GM19351 (cell line): Measurements from ENCODE around the gene SHISAL2B.
"Not testable (repeated sequence)": the region's sequence is repeated elsewhere in the genome, so short reads cannot be mapped to it uniquely, and the experiment has no call there.

Source experiments
- ATAC-seq: cut with Tn5 transposase; IDR thresholded peaks from one replicate; pipeline ENCODE4 v1.9.1; 2021; ENCODE audit warnings: mild to moderate bottlenecking, moderate library complexity; ENCODE audit not compliant: unreplicated experiment

SHISAL2B gene

DNA sequence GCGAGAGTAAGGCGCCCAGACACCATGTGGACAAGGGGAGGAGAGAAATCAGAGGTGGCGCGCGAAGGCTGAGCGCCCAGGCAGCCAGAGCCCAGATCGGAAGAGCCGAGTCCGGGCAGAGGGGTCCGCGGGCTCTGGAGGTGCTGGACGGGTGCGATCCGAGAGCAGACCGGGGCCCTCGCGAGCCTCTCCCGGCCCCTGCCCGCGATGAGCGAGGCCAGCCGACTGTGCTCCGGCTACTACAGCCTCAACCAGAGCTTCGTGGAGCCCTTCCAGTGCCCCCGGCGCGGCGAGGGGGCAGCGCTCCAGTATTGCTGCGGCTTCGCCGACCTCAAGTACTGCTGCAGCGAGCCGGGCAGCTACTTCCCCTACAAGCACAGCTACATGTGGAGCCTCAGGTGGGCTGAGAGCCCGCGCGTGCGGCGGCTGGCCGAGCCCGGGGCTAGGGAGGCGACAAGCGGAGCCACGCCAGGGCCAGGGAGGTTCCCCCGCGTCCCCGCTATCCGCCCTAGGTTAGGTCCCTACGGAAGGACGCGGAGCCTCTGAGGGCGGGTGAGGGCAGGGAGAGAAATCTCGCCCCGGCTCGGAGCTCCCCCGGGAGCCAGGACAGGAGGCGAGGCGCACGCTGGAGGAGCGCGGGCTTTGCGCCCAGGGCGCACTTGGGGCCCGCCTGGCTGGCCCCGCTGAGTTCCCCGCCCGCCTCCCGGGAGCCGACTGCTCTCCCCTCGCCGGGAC lies at the start of gene SHISAL2B:
TSS of gene SHISAL2B (plus strand) at position 87 of the 735 bp plus-strand sequence. CDS start at position 208, 121 bp downstream.
- no peak for ATAC-seq

- no peak for ATAC-seq
Measured at GRCh38 chr5:64644831-64645230, 45.5 kb upstream of the SHISAL2B start.

DNA sequence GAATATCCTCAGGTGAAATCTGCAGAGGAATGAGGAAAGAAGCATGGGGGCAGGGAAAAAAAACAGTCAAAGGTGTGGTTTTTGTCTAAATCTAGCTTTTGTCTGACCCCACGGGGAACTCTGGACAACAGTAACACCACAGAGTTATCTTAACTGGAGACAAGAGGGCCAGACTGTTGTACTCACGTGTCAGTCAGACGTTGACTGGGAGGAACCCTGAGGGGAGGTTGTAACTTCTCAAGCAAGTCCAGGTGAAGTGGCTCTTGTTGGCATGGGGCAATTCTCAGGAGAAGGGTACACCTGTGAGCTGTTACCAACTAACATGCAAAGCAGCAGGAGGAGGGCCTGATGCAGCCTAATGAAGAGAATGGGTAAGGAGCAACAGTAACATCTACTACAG lies 44.1 kb upstream of the SHISAL2B start:
- ATAC-seq, result no peak

DNA sequence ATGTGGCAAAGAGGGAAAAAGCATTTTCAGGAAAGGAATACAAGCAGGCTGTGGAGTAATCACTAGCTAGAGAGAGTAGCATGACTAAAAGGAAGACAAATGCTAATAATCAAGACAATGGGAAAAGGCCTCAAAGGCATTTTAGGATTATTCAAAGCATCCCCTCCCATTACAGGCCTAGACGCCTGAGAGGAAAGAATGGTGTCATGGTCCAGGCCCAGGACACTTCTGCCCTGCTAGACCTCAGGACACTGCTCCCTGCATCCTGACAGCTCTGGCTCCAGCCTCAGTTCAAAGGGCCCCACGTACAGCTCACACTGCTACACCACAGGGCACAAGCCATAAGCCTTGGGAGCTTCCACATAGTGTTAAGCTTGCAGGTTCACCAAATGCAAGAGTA lies 40.8 kb upstream of the SHISAL2B start:
- ATAC-seq, result no peak

DNA sequence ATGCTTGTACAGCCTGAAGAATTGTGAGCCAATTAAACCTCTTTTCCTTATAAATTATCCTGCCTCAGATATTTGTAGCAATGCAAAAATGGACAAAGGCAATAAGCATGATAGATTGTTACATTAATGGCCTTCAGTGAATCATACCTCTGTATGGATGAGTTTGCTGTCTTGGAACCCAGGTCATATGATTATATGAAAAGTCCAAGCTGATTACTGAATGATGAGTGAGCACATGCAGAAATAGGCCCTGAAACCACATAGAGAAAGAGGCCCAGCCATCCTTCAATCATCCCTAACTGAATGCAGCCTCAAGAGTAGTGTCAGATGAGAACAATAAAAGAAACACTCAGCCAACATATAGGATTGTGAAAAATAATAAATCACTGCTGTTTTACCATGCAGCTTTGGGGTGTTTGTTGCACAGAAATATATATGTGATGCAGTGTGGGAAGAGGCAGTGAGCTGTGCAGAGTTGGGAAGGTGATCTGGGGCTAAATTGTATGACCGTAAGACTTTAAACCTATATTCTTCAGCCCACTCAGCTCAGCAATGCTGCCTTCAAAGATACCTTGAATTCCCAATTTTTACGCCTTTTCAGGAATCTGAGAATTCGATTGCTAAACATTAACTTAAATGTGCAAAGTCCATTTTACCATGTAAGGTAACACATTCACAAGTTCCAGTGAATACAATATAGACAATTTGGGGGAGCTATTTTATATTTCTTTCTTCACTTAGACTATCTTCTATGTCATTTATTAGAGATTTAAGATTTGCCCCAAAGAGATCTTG lies 36.3 kb upstream of the SHISAL2B start:
- ATAC-seq, result no peak

GRCh38 chr5:64654561-64654938 lies 35.8 kb upstream of the SHISAL2B start:
- no peak for ATAC-seq

DNA sequence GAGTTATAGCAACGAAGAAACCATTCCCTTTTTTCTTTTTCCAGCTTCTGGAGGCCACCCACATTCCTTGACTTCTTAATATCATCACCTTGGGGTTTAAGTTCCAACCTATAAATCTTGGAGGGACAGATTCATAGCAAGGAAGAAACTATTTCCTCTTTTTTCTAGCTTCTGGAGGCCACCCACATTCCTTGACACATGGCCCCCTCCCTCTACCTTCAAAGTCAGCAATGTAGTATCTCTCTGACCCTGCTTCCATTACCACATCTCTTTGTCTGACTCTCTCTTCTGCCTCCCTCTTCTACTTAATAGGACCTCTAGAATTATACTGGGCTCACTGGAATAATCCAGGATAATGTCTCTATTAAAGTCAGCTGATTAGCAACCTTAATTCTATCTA lies 34.7 kb upstream of the SHISAL2B start:
- ATAC-seq, result no peak

- no peak for ATAC-seq
Measured at GRCh38 chr5:64659289-64659688, 31.0 kb upstream of the SHISAL2B start.

DNA sequence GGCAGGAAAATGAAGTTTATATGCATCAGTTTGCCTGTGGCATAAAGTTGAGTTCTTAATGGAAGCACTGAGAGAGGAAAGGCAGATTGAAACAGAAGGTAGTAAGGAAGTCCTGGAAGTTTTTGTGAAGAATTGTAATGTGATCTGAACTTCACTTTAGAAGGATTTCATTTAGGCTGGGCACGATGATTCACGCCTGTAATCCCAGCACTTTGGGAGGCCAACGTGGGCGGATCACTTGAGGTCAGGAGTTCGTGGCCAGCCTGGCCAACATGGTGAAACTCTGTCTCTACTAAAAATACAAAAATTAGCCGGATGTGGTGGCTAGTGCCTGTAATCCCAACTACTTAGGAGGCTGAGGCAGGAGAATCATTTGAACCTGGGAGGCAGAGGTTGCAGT lies 27.1 kb upstream of the SHISAL2B start:
- ATAC-seq, result not testable (repeated sequence)

GRCh38 chr5:64665243-64665642 lies 25.1 kb upstream of the SHISAL2B start:
- ATAC-seq, result no peak

GRCh38 chr5:64666078-64666477 lies 24.2 kb upstream of the SHISAL2B start:
- ATAC-seq, result no peak

DNA sequence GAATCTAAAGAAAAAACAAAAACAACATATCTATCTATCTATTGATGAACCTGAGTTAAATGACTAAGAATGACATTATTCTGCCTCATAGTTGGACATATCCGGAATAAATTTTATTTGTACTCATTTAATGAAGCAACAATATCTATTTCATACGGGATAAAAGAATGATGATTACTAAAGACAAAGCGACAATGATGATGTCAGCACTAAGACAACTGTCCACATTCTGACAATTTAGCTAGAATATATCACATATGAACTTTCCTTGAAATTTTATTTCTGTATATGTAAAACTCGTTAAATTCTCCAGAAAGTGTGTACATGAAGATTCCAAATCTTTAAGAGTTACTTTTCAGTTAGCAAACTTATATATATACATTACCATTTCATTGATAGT lies 23.2 kb upstream of the SHISAL2B start:
- ATAC-seq, result no peak

- ATAC-seq, result no peak
Measured at GRCh38 chr5:64670277-64670676, 20.0 kb upstream of the SHISAL2B start.

DNA sequence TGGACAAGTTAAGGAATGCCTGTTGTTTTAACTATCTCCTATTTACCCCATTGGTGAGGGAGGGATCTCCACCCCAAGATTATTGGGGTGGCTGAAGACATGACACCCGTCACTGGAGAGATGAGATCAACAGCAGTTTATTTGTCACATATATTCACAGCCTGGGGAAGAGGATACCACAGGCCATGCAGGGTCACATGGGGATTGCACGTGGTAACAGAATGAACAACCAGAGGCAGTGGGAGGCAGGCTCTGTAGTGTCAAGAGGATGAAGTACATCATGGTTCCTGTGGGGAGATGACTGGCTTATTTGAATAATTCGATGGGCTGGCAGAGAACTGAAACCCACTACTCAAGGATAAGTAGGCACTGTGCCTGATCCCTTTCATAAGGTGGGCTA lies 18.6 kb upstream of the SHISAL2B start:
- ATAC-seq, result no peak

GRCh38 chr5:64678374-64678773 lies 11.9 kb upstream of the SHISAL2B start:
- no peak for ATAC-seq

DNA sequence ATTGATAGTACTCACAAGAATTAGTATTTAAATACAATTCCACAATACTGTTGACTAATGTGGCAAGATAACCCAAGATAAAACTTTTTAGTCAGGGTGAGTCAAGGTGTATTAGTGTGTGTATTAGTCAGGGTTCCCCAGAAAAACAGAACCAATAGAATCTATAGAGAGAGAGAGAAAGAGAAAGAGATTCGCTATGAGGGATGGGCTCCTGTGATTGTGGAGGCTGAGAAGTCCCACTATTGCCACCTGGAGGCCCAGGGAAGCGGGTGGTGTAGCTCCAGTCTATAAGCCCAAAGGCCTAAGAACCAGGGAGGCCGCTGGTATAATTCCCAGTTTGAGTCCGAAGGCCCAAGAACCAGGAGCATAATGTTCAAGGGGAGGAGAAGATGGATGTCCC lies 10.0 kb upstream of the SHISAL2B start:
- ATAC-seq, result no peak

GRCh38 chr5:64682608-64683007 lies 7.7 kb upstream of the SHISAL2B start:
- no peak for ATAC-seq

DNA sequence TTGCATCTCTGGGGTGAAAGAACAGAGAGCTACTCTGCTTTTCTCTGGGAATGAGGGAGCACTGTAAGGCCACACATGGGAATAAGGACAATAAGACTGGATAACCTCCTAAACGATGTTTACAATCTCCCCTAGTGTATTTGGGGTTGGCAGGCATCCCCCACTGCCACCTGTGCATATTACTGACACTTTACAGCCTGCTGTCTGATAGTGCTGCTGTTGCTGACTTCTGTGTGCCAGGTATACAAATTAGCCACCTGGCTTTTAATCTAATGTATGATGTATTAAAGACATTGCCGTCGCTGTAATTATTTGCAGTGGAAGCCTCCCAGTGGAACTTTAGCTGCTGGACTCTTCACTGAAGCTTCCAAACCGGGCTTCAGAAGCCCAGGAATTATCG lies 4.4 kb upstream of the SHISAL2B start:
- ATAC-seq, result no peak

DNA sequence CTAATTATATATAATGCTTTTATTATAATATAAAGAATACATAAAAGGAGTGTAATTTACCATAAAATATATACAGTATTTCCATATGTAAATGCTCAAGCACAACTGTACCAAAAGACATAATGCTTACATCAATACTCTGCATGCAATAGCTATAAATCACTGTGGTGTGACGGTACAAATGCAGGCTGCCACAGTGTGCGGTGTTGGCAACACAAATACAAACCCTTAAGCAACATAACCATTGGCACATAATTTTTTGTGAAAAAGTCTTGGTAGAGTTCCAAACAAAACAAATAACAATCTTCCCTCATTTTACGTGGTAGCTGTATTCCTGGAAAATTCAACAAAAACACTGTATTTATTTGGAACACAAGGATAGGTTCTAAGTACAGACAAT lies 1.9 kb upstream of the SHISAL2B start:
- no peak for ATAC-seq

DNA sequence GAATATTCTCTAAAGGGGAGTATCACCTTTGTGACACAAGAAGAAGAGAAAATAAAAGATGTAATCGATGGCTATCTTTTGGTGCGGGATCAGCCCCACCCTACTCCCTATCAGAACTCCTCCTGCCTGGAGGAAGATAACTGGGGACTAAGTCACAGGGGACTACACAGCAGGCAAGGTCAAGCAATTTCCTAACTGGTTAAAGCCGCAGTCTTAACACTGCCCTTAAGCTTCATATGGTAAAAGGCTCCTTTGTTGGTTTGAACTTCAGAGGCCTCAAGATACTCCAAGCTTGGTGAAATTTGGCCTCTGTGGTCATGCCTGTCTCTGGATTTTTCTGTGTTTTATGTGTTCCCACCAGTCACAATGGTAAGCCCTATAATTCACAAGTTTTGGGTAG lies 1.3 kb upstream of the SHISAL2B start:
- ATAC-seq, result no peak

GRCh38 chr5:64690104-64690416 lies 243 bp upstream of the SHISAL2B start:
- ATAC-seq, result no peak

DNA sequence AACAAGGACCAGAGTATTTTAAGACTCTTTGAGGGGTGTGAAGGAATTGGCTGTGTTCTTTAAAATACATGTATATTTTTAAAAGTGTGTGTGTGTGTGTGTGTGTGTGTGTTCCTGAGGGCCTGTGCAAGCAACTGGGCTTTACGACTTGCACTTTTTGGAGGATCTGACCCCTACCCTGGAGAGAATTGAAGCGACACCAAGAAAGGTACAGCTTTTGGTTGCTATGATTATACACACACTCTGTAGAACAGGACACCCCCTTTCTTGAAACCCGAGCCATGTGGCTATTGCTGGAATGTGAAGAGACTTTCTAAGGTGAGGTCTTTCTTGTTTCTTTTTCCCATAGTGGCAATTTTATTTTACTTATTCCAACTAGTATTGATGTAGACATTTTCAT lies 988 bp downstream of the SHISAL2B start:
- ATAC-seq, result no peak

- ATAC-seq, result no peak
Measured at GRCh38 chr5:64693636-64694035, 3.3 kb downstream of the SHISAL2B start.
